GM20000 (cell line): Measurements from ENCODE around the gene HOXA3.

ENCODE experiments used
- DNase-seq: peaks from one replicate; pipeline ENCODE4 v3.0.0; 2012; ENCODE audit warnings: low spot score
- TF ChIP-seq, protein P1 (sequence below): IDR thresholded peaks from 2 replicates; pipeline ENCODE4 v1.5.1; 2012; ENCODE audit warnings: mild to moderate bottlenecking, control low read depth; ENCODE audit errors: extremely low read depth, missing control alignments

Gene HOXA3

GRCh38 chr7:27139334-27140125, 12.9 kb downstream of the HOXA3 start:
- TF ChIP-seq, protein P1, sequence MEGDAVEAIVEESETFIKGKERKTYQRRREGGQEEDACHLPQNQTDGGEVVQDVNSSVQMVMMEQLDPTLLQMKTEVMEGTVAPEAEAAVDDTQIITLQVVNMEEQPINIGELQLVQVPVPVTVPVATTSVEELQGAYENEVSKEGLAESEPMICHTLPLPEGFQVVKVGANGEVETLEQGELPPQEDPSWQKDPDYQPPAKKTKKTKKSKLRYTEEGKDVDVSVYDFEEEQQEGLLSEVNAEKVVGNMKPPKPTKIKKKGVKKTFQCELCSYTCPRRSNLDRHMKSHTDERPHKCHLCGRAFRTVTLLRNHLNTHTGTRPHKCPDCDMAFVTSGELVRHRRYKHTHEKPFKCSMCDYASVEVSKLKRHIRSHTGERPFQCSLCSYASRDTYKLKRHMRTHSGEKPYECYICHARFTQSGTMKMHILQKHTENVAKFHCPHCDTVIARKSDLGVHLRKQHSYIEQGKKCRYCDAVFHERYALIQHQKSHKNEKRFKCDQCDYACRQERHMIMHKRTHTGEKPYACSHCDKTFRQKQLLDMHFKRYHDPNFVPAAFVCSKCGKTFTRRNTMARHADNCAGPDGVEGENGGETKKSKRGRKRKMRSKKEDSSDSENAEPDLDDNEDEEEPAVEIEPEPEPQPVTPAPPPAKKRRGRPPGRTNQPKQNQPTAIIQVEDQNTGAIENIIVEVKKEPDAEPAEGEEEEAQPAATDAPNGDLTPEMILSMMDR, result no peak
- no peak for DNase-seq

- TF ChIP-seq, protein P1, result no peak
These were observed 13.4 kb downstream of the HOXA3 start for GRCh38 chr7:27138985-27139333.

DNA sequence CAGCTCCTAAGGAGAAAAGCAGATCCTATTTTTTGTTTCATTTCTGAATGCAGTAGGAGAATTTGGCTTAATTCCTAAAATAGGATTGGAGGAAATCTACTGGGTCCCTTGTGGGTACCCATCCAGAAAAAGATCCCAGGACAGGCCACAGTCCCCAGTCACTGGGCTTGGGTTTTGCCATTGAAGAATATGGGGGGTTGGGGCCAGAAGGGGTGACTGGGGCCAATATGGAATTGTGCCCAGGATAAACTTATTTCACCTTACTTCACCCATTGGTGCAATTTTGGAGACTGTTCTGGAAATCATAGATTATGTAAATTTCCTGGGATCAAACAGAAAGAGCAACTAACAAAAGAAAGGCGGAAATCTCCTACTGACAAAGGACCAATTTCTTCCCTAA, 13.9 kb downstream of the HOXA3 start:
- TF ChIP-seq, protein P1, result no peak
- DNase-seq, result no peak

More at GRCh38 chr7:27138985-27139333, 13.4 kb downstream of the HOXA3 start:
- DNase-seq, result no peak

GRCh38 chr7:27137640-27138315, 14.6 kb downstream of the HOXA3 start:
- TF ChIP-seq, protein P1, result no peak
- no peak for DNase-seq

GRCh38 chr7:27134392-27134791, 18.0 kb downstream of the HOXA3 start:
- DNase-seq, result no peak
- TF ChIP-seq, protein P1, result no peak

- TF ChIP-seq, protein P1, result no peak
- no peak for DNase-seq
These were observed 18.8 kb downstream of the HOXA3 start for GRCh38 chr7:27133409-27134231.
